Adrenal gland (tissue), 5 donors: ENCODE data around the gene F5.

ENCODE experiments used
- CTCF ChIP-seq, 6 experiments: fragments of 450-650 bp in 4 of 6; fragments of 200-600 bp in 2 of 6; sonication (generic) in 1 of 6; IDR thresholded peaks; 1 replicate in 5 of 6; 2 replicates in 1 of 6; pipeline versions ENCODE4 v1.5.1 to v1.8.0; 2016 to 2021; ENCODE audit warnings: antibody characterized with exemption in 6 of 6, mild to moderate bottlenecking in 2 of 6, moderate library complexity in 1 of 6
- POLR2A ChIP-seq, 2 donors: fragments of 450-650 bp; IDR thresholded peaks; one replicate each; pipeline ENCODE4 v1.6.1; 2017; ENCODE audit warnings: antibody characterized with exemption in 2 of 2, mild to moderate bottlenecking in 2 of 2, moderate library complexity in 1 of 2
- donor health status: DM: no; HTN: no; CAD: no.

- TF ChIP-seq CTCF (IDR thresholded peaks at IDR 0.05) = peak in 4 of 6 experiments; percentile 2 to 37 (median 26)
- TF ChIP-seq POLR2A (IDR thresholded peaks at IDR 0.05) = peak; percentile 90 to 99
Measured at GRCh38 chr1:169485431-169486280, 100.6 kb downstream of the F5 start, which contains the start of gene SLC19A2.
